HG02885 (cell line): Measurements from ENCODE around the gene DCHS1.
A peak's percentile ranks its signal among the peaks of the same experiment; 100 is the strongest.

ENCODE experiments used
- ATAC-seq: cut with Tn5 transposase; IDR thresholded peaks from one replicate; pipeline ENCODE4 v1.9.1; 2021; ENCODE audit warnings: mild to moderate bottlenecking; ENCODE audit not compliant: unreplicated experiment, poor library complexity

The DCHS1 gene

DNA sequence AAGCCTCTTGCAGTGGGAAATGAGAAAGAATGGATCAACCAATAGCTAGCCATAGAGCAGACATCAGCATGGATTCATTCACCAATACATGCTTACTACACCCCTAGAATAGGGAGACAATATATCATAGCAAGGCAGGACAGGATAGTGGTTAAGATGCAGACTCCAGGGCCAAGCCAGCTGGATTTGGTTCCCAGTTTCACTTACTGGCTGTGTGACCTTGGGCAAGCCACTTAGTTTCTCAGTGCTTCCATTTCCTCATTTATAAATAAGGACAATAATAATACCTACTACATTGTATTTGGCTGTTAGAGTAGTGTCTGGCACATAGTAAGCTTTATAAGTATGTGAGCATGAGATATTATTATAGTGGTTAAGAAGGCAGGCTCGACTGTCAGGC, 7.1 kb downstream of the DCHS1 start:
- no peak for ATAC-seq

DNA sequence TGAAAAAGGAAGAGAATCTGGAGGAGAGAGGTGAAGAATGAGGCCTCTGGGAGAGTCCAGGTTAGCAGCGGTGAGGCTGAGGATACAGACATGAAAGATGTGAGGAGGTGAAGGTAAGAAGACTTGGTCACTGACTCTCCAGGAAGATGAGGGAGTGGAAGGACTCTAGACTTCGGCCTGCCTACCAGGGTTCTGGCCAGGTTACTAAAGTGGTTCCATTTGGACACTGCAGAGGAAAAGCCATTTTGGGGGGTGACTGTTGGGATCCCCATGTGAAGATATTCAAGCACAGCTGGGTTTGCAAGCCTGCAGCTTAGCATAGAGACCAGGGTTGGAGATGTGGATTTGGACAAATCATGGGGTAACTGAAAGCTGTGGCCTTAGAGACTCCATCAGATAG, 7.8 kb downstream of the DCHS1 start:
- no peak for ATAC-seq

DNA sequence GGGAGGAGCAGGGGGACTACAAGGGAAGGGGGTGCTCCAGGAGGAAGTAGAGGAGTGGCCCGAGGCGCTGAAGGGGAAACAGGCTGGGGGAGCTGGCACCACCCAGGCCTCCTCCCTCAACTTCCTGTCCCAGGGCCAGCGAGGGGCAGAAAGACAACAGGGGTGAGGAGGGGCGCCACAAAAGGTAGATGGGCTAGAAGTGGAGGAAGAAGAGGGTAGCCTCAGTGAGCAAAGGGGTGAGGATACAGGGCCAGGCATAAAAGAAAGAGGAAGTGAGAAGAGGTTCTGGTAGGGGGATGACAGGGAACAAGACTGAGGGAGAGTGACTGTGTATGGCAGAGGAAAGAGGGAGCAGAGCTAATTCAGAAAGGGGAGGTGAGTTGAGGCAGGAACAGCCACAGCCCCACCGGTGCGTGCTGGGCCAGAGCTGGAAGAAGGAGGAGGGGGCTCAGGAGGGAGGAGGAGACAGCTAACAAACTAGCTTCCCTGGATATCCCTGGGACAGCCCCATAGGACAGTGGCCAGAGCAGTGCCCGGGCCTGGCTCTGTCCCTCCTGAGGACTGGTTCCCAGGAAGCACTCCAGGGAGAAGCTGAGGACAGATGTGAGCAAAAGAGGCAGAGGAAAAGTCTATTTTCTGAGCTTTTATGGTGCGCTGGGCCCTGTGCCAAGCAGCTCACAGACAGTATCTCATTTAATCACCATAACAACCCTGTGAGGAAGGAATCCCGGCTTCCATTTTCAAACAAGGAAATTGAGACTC, 8.5 kb downstream of the DCHS1 start:
- peak; percentile 94 for ATAC-seq

DNA sequence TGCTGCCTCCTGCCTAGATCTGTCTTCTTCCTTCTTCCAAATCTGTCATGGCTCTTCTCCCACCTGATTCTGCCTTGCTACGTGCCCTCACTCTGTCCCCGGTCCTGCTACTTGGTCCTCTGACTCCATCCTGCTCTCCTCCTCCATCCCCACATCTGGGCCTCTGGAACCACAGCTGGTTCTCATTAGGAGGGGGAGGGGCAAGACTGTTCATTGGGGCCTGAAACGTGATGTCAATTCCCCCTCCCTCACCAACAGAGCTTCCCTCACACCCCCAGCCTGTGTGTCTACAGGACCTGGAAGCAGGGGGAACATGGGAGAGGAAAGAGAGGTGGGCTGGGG, 9.1 kb downstream of the DCHS1 start:
- no peak for ATAC-seq

DNA sequence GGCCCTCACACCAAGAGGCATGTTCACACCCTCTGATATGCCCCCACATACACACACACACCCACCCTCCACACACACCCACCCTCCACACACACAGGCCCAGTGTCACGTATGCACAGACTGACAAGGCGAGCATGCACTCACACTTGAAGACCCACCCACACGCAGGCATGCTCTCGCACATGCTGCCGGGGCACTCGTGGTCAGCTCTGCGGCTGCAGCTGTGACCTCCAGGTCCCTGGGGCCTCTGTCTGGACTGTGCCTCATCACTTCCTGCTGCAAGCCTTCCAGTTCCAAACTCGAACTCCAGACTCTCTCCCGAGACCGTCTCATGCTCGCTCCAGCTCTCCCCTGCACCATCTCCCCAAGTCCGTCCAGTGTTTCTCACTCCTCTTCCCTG, 9.5 kb downstream of the DCHS1 start:
- ATAC-seq, result peak; percentile 55

DNA sequence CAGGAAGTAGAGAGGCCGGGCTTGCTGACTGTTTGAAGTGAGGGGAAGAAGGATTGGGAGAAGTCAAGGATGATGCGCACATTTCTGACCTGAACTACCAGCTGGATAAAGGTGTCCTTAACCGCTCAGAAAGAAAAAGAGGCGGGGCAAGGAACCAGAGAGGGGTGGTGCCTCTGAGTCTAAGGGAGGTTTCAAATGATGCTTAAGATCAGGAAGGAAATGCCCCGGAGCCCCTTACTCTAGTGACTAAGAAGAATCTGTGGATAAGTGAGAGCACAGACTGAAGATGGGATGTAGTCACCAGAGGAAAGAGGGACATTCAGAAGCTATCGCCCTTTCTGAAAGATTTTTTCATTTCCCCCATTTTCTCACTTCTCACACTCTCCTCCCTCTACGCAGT, 12.7 kb downstream of the DCHS1 start:
- no peak for ATAC-seq

DNA sequence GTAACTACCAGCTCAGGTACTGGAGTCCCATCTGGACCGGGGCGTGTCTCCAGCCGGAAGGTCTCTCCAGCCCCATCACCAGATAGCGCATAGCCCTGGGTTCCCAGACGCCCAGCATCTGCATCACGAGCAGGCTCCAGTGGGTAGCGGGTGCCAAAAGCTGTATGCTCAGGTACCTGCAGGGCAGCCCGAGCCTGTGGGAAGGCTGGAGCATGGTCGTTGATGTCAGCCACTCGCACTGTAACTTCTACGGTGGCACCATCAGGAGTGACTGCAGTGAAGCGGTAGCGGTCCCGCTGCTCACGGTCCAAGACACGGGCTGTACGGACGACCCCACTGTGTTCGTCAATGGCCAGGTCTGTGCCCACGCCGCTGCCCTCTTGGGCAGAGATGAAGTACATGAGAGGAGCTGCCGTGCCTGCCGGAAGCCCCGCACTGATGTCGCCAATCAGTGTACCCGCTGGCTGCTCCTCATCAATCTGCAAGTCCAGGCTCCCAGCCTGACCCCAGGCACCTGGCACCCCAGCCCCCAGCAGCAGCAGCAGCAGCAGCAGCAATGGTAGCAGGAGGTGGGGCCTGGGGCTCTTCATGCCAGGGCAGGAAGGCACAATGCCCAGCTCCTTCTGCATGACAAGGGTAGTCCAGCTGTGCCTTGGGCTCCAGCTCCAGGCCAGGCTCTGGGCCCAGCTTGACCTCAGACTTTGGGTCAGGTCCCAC, 14.5 kb downstream of the DCHS1 start:
- ATAC-seq, result no peak

DNA sequence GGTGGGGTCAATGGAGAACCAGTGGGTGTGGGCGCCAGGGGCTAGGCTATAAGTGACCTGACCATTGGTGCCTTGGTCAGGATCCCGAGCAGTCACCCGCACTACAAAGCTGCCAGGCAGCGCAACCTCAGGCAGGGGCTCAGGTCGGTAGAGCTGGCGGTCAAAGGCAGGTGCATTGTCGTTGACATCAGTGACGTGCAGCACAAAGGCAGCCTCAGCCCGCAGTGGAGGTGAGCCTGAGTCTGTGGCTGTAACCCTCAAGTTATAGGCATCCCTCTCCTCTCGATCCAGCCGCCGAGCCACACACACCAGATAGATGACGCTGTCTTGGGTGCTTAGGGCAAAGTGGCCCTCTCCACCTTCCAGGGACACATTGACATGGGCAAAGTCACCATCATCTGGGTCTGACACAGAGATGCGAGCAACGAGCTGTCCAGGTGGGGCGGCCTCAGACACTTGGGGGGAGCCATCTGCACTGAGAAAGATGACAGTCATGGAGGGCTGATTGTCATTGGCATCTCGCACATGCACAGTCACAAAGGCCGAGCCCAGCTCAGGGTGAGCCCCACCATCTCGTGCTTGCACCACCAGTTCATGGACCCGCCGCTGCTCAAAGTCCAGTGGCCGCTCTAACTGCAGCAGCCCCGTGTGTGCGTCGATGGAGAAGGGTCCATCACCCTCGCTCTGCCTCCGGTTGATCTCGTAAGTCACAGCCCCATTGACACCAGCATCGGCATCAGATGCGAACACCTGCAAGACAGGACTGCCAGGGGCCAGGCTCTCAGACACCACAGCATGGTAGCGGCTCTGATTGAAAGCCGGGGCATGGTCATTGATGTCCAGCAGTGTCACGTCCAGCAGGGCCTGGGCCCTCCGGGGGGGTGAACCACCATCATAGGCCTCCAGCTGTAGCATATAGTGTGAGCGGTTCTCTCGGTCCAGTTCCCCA, 15.3 kb downstream of the DCHS1 start:
- no peak for ATAC-seq

DNA sequence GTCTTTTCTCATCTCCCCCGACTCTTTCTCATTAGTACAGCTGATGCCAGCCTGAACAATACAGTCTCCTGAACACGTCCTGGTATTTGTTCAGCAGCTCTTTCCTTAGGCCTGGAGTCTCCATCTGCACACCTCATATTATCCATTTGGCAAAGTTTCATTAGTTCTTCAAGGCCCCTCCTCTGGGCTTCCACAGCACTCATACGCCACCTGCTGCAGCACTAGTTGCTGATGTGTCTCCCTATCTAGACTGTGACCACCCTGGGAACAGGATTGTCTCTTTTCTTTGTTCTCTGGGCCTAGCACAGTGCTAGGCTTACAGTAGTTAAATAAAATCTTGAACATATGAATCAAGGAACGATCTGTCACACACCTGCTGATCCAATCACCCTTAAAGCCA, 17.2 kb downstream of the DCHS1 start:
- no peak for ATAC-seq

DNA sequence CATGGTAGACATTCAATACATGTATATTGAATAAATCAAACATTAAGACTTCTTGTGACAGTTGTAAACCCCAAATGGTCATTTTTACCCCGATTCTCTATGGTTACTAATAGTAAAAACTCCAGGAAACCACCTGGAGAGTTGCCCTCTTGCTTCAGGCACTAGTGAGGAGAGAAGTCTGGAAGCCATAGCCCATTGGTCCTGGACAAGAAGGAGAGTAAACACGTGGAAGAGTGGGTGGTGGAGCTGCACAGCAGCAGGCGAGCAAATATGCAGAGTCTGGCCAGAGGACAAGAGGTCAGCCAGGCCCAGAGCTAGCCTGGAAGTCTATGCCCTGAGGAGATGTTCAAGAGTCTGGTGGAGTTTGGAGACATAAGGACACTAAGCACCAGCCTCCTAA, 17.7 kb downstream of the DCHS1 start:
- ATAC-seq, result no peak

DNA sequence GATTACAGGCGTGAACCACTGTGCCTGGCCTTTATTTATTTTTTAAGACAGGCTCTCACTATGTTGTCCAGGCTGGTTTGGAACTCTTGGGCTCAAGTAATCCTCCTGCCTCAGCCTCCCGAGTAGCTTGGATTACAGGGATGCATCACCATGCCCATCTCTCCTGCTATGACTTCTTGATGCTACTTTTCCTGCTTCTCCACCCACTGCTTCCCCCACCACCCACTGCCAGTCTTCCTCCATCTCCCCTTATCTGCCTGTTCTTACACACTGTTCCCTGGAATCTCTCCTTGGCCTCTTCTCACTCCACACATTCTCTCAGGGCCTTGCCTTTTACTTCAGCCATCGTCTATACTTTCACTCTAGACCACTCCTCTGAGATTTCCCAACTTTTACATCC, 19.1 kb downstream of the DCHS1 start:
- no peak for ATAC-seq

DNA sequence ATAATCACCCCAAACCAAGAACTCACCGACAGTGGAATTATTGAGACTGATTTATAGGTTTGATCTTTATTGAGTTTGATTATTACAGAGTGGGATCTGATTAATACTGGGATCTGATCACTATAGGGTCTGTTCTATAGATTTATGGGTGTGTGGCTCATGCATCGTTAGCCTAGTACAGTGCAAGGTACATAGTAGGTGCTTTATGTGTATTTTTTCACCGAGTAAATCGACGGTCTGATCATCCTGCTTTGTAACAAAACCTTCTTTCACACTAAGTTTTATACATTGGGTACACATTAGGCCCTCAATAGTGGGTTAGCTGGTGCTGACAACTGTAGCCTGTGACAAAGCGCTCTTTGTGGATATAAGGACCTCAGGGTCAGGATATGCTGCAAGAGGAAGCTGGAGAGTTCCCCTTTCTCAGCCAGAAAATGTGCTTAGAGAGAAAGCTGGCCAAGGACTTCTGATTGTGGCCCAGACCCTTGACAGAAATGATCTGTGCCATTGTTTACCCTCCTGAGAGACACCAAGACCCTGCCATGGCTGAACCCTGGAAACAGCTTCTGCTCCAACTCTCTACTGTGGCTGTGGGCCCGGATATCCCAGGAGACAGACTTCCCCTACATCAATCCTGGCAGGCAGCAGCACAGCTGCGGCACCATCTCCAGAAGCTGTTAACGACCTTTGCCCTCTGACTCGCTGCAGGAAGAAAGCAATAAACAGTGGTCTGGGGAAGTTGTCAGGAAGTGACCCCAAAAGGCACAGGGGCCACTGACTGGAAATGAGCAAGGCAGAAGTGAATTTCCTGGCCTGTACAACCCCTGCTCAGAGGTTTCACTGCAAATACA, 20.3 kb downstream of the DCHS1 start:
- ATAC-seq, result no peak

DNA sequence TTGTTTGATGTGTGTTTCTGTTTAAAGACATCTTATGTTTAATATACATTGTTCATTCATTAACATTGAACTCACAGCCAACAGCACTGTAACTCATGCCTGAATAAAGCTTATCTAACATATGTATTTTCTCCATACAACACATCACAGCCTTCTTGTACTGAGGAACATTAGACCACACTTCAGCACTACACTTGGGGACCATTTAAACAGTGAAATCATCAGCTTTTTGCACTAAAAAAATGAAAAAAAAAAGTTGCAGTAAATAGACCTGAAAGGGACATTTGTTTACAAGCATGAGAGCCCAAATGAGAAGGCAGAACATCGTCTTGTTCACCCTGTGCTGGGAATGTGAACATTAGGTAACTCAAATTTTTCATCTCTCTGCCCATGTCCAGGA, 21.1 kb downstream of the DCHS1 start:
- ATAC-seq, result no peak

DNA sequence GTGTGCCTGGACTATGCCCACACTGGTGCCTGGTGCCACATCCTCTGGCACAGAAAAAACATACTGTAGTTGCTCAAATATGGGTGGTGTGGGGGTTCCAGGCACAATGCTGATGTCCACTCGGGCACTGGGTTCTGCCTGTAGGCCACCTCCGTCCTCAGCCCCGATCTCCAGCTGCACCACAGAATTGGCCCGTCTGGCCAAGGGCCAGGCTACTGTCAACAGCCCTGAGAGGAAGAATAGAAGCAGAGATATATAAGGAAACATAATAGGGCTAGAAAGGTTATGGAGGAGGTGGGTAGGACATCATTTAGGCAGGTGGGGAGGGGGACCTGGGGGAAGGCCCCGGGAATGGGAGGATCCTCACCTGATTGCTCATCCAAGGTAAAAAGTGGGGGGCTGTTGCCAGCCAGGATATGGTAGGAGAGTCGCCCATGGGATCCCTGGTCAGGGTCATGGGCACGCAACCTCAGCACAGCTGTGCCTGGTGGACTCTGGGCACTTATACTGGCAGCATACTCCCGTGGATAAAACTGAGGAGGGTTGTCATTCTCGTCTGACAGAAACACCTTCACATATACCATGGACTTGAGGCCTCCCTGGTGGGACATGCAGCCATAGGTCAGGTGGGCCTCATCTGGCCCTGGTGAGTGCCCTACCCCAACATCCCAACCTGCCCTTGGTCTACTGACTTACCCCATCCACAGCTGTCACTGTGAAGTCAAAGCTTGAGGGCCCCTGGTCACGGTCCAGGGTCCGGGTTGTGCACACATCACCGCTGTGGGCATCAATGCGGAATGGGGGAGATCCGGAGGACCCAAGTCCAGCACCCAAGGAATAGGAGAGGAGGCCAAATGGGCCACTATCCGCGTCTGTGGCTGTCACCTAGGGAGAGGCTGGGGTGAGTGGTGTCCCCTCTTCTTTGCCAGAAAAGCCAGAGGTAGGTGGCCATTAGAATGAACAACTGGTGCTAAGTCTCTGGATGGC, 21.9 kb downstream of the DCHS1 start:
- no peak for ATAC-seq

DNA sequence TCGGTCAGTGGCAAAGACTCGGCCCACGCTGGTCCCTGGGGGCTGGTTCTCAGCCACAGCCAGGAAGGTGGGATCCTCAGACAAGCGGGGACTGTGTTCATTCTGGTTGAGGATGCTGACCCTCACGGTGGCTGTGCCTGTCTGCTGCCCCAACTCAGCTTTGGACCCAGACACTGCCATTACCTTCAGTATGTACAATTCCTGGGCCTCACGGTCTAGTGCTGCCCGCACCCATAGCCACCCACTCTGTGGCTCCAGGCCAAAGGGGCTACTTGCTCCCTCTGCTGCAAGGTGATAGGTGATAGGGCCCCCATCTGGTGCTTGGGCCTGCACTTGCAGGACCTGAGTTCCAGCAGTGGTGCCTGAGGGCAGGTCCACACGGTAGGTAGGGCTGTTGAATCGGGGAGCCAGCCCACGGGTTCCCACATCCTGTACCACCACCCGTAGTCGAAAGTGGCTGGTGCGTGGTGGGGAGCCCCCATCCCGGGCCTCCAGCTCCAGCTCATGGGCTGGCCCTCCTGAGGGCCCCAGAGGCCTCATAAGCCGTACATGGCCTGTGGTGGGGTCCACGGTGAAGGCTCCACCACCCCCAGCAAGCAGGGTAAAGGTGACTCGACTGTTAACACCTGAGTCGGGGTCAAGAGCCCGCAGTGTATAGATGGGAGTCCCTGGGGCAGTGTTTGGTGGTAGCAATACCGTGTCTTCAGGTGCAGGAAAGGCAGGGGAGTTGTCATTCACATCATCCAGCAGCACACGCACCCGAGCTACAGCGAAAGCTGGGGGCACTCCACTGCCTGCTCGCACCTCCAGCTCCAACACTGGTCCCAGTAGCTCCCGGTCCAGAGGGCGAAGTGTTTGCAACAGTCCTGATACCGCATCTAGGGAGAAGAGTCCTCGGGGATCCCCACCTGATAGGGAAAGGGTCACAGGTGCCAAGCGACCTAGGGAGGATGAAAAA, 23.2 kb downstream of the DCHS1 start:
- no peak for ATAC-seq

DNA sequence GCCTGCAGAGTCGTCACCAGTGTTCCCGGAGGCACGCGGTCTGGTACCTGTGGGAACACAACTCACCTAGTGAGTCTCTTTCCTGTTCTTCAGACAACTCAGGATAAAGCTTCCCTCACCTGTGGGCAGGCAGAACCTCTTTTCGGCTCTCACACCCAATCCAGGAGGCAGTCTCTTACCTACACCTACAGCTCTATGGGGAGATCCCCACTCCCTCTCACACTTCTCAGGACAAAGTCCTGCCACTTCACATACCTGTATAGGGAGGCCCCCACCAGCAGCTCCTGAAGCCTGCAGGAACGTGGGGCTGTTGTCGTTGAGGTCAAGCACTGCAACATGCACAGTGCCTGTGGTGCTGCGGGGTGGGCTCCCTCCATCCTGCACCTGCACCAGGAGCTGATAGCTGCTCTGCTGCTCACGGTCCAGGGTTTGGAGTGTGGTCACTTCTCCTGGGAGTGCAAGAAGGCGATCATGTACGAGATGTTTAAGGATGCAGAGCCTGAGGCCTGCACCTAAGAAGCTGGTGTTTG, 24.2 kb downstream of the DCHS1 start:
- no peak for ATAC-seq

DNA sequence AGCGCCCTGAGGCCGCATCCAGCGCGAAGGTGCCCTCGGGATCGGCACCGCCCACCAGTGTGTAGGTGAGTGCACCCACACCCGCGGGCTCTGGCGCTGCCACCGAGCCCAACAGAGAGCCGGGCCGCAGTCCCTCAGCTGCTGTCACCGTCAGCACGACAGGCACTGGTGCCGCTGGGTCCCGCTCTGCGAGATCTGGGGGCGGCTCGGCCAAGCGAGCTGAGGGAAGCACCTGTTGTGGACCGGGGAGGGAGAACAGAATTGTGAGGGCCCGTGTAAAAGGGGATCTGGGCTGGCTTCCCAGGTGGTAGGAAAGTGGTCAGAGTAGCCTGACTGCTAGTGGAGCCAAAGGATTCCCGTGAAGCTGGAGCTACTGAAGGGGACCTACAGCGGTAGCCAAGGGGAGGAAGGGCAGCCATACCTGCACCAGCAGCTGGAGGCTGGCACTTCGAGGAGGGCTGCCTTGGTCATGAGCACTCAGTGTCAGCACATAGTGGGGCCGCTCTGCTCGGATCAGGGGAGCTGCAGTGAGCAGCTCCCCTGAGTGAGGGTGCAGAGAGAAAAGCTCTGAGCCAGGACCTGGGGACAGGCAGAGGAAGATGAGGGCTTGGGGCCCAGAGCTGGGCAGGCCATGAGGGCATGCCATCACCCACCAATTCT, 24.8 kb downstream of the DCHS1 start:
- ATAC-seq, result no peak
